ENCODE data around the gene SNRNP48.
A peak's percentile ranks its signal among the peaks of the same experiment; 100 is the strongest.

SNRNP48 gene

DNA sequence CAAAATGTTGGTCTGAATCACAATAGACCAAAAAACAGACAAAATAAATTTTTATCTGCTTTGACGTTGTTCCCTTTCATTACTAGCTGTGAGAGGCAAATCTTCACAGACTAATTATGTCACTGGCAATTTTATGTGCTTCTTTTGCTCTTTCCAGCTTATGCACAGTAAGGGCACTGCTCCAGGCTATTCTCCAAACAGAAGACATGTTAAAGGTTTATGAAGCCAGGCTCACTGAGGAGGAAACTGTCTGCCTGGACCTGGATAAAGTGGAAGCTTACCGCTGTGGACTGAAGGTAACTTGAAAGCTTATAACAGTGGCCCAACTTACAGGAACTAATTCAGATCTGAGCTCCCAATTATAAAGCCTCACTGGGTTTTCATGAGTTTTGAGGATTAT lies 15.5 kb upstream of the SNRNP48 start:
- Mint-ChIP-seq H3K4me3 (no peak overlapping the region), H3K4me1 (ENCODE audit: low read depth) (no peaks in the 10 kb centered on the region), H3K27ac (no peak overlapping the region), H3K27me3 (peaks cover 26% of the 10 kb centered on the region), H3K9me3 (no peaks in the 10 kb centered on the region), H3K36me3 (ENCODE audit: low read depth) (no peaks in the 10 kb centered on the region)

DNA sequence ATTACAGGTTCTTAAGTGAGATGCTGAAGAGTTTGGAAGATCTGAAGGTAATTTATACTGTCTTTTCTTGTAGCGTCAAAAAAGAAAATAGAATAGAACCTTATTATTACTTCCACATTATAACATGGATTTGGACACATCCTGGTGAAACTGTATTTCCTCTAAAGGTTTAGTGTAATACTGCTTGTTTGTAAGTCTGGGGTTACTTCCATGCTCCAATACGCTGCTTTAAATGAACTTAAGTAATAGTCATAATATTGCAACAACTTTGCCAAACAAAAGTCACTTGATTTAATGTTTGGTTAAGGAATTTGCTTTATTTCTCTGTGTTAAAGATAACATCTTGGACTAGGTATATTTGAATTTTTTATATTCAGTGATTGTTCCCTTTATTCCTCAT lies 11.5 kb upstream of the SNRNP48 start:
- no peak overlapping the region for H3K27ac Mint-ChIP-seq
- no peaks in the 10 kb centered on the region for H3K4me1 Mint-ChIP-seq (ENCODE audit: low read depth)
- no peaks in the 10 kb centered on the region for H3K9me3 Mint-ChIP-seq
- H3K4me3 Mint-ChIP-seq: no peak overlapping the region
- H3K36me3 Mint-ChIP-seq (ENCODE audit: low read depth): no peaks in the 10 kb centered on the region
- peaks cover 17% of the 10 kb centered on the region for H3K27me3 Mint-ChIP-seq

DNA sequence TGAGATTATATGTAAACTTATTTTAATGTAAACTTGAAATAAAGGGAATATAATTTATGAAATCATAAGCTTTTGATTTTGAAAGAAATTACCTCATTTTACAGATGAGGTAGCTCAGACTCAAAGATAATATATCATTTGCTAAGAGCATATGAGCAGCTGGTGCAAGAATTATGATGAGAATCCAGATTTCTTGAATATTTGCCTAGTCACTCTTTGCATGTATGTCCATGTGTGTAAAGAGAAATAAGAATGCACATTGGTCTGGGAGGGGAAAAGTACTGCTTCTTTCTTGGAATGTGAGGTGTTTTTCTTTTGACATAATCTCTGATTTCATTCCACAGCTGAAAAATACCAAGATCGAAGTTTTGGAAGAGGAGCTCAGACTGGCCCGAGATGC lies 11.1 kb upstream of the SNRNP48 start:
- H3K9me3 Mint-ChIP-seq: no peaks in the 10 kb centered on the region

DNA sequence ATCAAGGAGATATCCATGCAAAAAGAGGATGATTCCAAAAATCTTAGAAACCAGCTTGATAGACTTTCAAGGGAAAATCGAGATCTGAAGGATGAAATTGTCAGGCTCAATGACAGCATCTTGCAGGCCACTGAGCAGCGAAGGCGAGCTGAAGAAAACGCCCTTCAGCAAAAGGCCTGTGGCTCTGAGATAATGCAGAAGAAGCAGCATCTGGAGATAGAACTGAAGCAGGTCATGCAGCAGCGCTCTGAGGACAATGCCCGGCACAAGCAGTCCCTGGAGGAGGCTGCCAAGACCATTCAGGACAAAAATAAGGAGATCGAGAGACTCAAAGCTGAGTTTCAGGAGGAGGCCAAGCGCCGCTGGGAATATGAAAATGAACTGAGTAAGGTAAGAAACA lies 10.1 kb upstream of the SNRNP48 start:
- no peaks in the 10 kb centered on the region for H3K9me3 Mint-ChIP-seq
- peaks cover 15% of the 10 kb centered on the region for H3K27me3 Mint-ChIP-seq
- no peaks in the 10 kb centered on the region for H3K4me1 Mint-ChIP-seq (ENCODE audit: low read depth)
- H3K27ac Mint-ChIP-seq: no peak overlapping the region
- no peak overlapping the region for H3K4me3 Mint-ChIP-seq
- H3K36me3 Mint-ChIP-seq (ENCODE audit: low read depth): no peaks in the 10 kb centered on the region

More for the DNA sequence above, 11.1 kb upstream of the SNRNP48 start:
- Mint-ChIP-seq H3K4me1 (ENCODE audit: low read depth) (no peaks in the 10 kb centered on the region), H3K27me3 (peaks cover 15% of the 10 kb centered on the region), H3K4me3 (no peak overlapping the region), H3K27ac (no peak overlapping the region), H3K36me3 (ENCODE audit: low read depth) (no peaks in the 10 kb centered on the region)

DNA sequence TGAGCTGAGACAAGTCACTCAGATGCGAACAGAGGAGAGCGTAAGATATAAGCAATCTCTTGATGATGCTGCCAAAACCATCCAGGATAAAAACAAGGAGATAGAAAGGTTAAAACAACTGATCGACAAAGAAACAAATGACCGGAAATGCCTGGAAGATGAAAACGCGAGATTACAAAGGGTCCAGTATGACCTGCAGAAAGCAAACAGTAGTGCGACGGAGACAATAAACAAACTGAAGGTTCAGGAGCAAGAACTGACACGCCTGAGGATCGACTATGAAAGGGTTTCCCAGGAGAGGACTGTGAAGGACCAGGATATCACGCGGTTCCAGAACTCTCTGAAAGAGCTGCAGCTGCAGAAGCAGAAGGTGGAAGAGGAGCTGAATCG lies 9.5 kb upstream of the SNRNP48 start:
- H3K4me3 Mint-ChIP-seq: no peak overlapping the region
- no peak overlapping the region for H3K27ac Mint-ChIP-seq
- H3K4me1 Mint-ChIP-seq (ENCODE audit: low read depth): no peaks in the 10 kb centered on the region
- H3K9me3 Mint-ChIP-seq: no peaks in the 10 kb centered on the region
- peaks cover 10% of the 10 kb centered on the region for H3K27me3 Mint-ChIP-seq
- no peaks in the 10 kb centered on the region for H3K36me3 Mint-ChIP-seq (ENCODE audit: low read depth)

DNA sequence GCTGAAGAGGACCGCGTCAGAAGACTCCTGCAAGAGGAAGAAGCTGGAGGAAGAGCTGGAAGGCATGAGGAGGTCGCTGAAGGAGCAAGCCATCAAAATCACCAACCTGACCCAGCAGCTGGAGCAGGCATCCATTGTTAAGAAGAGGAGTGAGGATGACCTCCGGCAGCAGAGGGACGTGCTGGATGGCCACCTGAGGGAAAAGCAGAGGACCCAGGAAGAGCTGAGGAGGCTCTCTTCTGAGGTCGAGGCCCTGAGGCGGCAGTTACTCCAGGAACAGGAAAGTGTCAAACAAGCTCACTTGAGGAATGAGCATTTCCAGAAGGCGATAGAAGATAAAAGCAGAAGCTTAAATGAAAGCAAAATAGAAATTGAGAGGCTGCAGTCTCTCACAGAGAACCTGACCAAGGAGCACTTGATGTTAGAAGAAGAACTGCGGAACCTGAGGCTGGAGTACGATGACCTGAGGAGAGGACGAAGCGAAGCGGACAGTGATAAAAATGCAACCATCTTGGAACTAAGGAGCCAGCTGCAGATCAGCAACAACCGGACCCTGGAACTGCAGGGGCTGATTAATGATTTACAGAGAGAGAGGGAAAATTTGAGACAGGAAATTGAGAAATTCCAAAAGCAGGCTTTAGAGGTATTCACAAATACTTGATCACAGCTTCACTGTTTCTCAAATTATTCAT lies 8.9 kb upstream of the SNRNP48 start:
- no peak overlapping the region for H3K27ac Mint-ChIP-seq
- H3K4me1 Mint-ChIP-seq (ENCODE audit: low read depth): no peaks in the 10 kb centered on the region
- no peak overlapping the region for H3K4me3 Mint-ChIP-seq
- H3K36me3 Mint-ChIP-seq (ENCODE audit: low read depth): no peaks in the 10 kb centered on the region
- no peaks in the 10 kb centered on the region for H3K9me3 Mint-ChIP-seq
- H3K27me3 Mint-ChIP-seq: peaks cover 9% of the 10 kb centered on the region

DNA sequence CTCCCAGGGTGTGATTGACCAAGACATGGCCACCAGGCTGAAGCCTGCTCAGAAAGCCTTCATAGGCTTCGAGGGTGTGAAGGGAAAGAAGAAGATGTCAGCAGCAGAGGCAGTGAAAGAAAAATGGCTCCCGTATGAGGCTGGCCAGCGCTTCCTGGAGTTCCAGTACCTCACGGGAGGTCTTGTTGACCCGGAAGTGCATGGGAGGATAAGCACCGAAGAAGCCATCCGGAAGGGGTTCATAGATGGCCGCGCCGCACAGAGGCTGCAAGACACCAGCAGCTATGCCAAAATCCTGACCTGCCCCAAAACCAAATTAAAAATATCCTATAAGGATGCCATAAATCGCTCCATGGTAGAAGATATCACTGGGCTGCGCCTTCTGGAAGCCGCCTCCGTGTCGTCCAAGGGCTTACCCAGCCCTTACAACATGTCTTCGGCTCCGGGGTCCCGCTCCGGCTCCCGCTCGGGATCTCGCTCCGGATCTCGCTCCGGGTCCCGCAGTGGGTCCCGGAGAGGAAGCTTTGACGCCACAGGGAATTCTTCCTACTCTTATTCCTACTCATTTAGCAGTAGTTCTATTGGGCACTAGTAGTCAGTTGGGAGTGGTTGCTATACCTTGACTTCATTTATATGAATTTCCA lies 4.6 kb upstream of the SNRNP48 start:
- Mint-ChIP-seq H3K36me3 (ENCODE audit: low read depth) (no peaks in the 10 kb centered on the region), H3K27me3 (no peaks in the 10 kb centered on the region), H3K4me1 (ENCODE audit: low read depth) (peaks cover 16% of the 10 kb centered on the region), H3K9me3 (no peaks in the 10 kb centered on the region), H3K4me3 (no peak overlapping the region), H3K27ac (no peak overlapping the region)

DNA sequence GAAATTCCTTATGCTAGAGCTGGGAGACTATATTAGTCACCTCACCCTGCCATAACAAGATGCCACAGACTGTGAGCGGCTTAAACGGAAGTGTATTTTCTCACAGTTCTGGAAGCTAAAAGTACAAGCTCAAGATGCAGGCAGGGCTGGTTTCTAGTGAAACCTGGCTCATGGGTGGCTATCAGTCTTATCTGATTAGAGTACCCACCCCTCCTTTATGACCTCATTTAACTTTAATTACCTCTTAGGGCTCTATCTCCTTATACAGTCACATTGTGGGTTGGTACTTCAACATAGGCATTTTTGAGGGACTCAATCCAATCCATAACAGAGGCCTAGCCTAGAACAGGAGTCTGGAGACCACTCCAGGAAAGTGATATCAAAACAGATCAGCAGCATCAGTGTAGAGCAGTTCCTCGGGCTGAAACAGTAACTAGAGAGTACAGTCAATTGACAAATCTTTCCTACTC lies 2.3 kb upstream of the SNRNP48 start:
- H3K36me3 Mint-ChIP-seq (ENCODE audit: low read depth): peaks cover 6% of the 10 kb centered on the region
- H3K9me3 Mint-ChIP-seq: no peaks in the 10 kb centered on the region
- H3K27ac Mint-ChIP-seq: no peak overlapping the region
- H3K27me3 Mint-ChIP-seq: no peaks in the 10 kb centered on the region
- H3K4me1 Mint-ChIP-seq (ENCODE audit: low read depth): peaks cover 36% of the 10 kb centered on the region
- no peak overlapping the region for H3K4me3 Mint-ChIP-seq

DNA sequence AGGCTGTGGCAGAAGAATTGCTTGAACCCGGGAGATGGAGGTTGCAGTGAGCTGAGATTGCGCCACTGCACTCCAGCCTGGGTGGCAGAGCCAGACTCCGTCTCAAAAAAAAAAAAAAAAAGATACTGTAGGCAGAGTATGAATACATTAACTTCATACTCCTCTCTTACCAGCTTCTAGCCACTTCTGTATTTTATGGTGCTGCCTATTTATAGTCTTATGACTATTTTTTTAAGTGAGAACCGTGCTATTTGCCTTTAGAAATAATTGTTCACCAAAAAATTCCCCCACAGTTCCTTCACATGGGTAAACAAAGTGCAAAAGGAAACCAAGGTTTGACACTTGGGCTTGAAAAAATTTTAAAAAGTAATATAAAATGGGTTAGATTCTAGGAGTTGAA lies 1.5 kb upstream of the SNRNP48 start:
- Mint-ChIP-seq H3K4me3 (no peak overlapping the region), H3K27me3 (no peaks in the 10 kb centered on the region), H3K4me1 (ENCODE audit: low read depth) (peaks cover 42% of the 10 kb centered on the region), H3K27ac (no peak overlapping the region), H3K9me3 (no peaks in the 10 kb centered on the region), H3K36me3 (ENCODE audit: low read depth) (peaks cover 11% of the 10 kb centered on the region)

DNA sequence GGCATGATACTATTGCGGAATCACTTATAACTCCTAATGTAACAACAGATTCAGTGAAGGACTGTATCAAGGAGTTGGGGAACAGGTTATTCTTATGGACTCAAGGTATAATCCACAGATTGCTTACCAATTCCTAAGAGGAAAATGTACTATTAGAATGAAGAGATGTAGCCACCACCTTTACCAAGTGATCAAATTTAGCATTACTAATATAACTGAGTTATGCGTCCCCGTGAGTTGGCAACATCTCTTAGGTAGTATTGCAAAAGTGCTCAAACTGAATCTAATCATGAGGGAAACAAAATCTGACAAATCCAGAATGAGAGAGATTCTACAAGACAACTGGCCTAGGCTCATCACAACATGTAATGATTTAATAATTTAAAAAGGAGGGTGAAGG lies 777 bp upstream of the SNRNP48 start:
- no peaks in the 10 kb centered on the region for H3K9me3 Mint-ChIP-seq
- H3K36me3 Mint-ChIP-seq (ENCODE audit: low read depth): peaks cover 12% of the 10 kb centered on the region
- peak overlapping the region; percentile 99 for H3K4me3 Mint-ChIP-seq
- peaks cover 42% of the 10 kb centered on the region for H3K4me1 Mint-ChIP-seq (ENCODE audit: low read depth)
- H3K27ac Mint-ChIP-seq: peak overlapping the region; percentile 97
- H3K27me3 Mint-ChIP-seq: no peaks in the 10 kb centered on the region

DNA sequence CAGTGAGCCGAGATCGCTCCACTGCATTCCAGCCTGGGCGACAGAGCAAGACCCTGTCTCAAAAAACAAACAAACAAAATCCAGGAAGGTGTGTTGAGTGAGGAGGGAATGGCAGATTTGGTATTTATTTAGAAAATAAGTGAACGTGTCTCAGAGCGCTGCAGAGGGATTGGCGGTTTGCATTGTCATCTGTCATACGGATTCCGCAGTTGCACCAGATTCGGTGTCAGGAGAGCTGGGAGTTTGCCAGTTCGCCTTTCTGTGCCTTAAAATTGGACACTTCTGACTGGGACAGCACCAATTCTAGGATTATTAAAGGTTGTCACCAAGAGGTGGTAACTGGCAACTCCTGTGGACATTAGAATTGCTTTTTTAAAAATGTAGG lies 912 bp downstream of the SNRNP48 start:
- H3K4me1 Mint-ChIP-seq (ENCODE audit: low read depth): peaks cover 42% of the 10 kb centered on the region
- H3K27me3 Mint-ChIP-seq: no peaks in the 10 kb centered on the region
- H3K27ac Mint-ChIP-seq: peak overlapping the region; percentile 97
- peaks cover 29% of the 10 kb centered on the region for H3K36me3 Mint-ChIP-seq (ENCODE audit: low read depth)
- H3K9me3 Mint-ChIP-seq: no peaks in the 10 kb centered on the region
- peak overlapping the region; percentile 99 for H3K4me3 Mint-ChIP-seq

DNA sequence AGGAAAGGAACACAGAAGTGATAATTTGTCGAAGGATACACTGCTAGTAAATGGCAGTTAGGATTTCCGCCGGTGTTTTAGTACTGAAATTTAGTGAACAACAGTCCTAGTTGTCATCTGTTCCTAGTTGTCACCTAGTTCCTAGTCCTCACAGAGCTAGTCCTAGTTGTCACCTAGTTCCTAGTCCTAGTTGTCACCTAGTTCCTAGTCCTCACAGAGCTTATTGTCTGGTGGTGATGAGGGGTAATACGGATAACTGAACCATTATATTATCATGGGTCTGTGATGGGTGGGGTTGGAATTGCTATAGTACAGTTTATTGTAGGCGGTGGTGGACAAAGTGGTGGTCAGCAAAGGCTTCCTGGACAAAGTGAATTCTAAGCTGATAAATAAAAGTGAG lies 1.8 kb downstream of the SNRNP48 start:
- Mint-ChIP-seq H3K27ac (peak overlapping the region; percentile 68), H3K4me3 (peak overlapping the region; percentile 99), H3K36me3 (ENCODE audit: low read depth) (peaks cover 37% of the 10 kb centered on the region), H3K27me3 (no peaks in the 10 kb centered on the region), H3K4me1 (ENCODE audit: low read depth) (peaks cover 42% of the 10 kb centered on the region), H3K9me3 (no peaks in the 10 kb centered on the region)

DNA sequence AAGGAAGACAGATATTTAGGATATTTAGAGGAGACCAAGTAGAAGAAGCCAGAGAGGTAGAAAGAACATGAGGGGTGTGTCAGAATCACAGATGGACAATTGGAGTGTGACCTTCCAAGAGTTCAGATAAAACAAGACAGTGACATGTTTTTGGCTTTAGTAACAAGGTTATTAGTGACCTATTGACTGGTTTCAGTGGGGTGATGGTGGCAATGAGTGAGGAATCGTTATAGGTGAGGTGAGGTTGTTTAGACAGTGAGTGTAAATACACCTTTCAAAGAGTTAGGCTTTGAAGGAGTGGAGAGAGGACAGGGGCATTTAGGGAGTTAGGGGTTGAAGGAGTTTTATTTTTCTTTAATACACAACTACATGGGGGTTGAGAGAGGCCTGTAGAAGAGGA lies 3.2 kb downstream of the SNRNP48 start:
- Mint-ChIP-seq H3K27me3 (no peaks in the 10 kb centered on the region), H3K27ac (no peak overlapping the region), H3K4me3 (no peak overlapping the region), H3K4me1 (ENCODE audit: low read depth) (peaks cover 42% of the 10 kb centered on the region), H3K36me3 (ENCODE audit: low read depth) (peaks cover 44% of the 10 kb centered on the region), H3K9me3 (no peaks in the 10 kb centered on the region)

DNA sequence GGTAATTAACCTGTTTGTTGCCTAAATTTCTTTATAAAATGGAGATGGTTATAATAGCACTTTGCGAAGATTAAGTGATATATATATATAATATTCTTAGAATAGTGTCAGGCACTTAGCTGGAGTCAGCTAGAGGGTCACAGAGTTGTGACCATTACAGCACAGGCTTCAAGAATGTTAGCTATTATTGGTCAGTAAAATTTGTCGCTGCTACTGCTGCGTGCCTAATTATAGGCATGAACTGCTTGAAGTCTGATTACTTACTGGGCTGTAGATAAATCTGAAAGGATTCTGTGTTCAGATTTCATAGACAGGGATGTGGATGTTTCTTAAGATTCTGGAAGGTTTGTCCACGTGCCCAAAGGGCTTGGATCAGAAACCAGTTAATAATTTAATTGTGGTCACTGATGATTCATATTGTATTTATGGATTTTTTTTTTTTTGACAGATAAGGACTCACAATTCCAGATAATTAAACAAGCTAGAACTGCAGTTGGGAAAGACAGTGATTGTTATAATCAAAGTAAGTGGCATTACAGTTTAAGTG lies 4.7 kb downstream of the SNRNP48 start:
- H3K9me3 Mint-ChIP-seq: no peaks in the 10 kb centered on the region
- no peak overlapping the region for H3K4me3 Mint-ChIP-seq
- H3K36me3 Mint-ChIP-seq (ENCODE audit: low read depth): peaks cover 57% of the 10 kb centered on the region

DNA sequence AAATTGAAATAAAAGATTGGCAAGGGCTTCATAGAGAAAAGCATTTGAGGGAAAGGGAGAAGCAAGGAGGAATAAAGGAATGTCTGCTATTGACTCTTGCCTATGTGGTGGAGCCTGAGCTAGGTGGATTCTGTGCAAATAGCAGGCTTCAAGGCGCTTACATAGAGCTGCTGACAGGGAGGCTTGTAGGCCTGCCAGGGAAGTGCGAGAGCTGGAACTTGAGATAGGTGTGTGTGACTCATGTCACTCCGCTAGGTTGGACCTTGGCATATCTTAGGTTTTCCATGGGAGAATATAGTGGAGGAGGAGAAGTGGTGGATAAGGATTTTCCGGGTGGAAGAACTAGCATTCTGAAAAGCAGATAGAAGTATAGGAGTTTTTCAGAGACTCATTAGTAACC lies 14.0 kb downstream of the SNRNP48 start:
- no peaks in the 10 kb centered on the region for H3K9me3 Mint-ChIP-seq
- H3K4me3 Mint-ChIP-seq: no peak overlapping the region
- H3K36me3 Mint-ChIP-seq (ENCODE audit: low read depth): peaks cover 80% of the 10 kb centered on the region
- H3K4me1 Mint-ChIP-seq (ENCODE audit: low read depth): peaks cover 18% of the 10 kb centered on the region
- peak overlapping the region; percentile 62 for H3K27ac Mint-ChIP-seq
- no peaks in the 10 kb centered on the region for H3K27me3 Mint-ChIP-seq

More for the DNA sequence above, 4.7 kb downstream of the SNRNP48 start:
- no peak overlapping the region for H3K27ac Mint-ChIP-seq
- peaks cover 32% of the 10 kb centered on the region for H3K4me1 Mint-ChIP-seq (ENCODE audit: low read depth)
- H3K27me3 Mint-ChIP-seq: no peaks in the 10 kb centered on the region
